ENCODE results near the gene PNPLA7. TPM values are rescaled to one million over a fixed set of nuclear protein-coding genes. Genes with fewer than 3 reads are reported as not detected.

Gene PNPLA7
- total and polyA plus RNA-seq, 2 of the 13 experiments (the other 11 are each of a cell fraction or from before 2014, with no cell fraction given), result 0.42 to 1.5 TPM

DNA sequence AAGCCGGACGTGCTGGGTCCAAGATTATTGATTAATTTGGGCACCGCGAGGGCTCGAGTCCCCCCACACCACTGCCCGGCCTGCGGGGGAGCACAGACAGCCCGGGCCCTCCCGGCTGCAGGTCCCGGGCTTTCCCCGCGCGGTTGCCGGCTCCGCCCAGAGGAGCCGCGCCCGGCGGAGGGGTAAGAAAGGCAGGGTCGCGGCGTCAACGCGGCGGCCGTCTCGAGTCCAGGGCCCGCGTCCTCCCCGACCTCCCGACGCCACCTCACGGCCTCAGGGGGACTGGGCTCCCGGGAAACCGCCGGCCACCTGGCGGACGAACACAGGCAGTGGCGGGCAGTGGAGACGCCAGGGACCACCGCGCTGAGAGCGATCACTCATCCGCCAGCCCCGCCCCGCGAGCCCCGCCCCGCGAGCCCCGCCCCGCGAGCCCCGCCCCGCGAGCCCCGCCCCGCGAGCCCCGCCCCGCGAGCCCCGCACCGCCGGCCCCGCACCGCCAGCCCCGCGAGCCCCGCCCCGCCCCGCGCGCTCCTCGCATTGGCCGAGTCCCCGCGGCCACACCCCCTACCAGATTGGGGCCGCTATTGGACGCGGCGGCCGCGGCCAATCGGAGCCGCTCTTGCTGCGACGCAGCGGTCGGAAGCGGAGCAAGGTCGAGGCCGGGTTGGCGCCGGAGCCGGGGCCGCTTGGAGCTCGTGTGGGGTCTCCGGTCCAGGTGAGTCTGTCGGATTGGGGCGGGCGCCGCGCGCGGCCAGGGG is 1.2 kb upstream of the PNPLA7 start, which contains the start of gene MRPL41 (continued):
- TF ChIP-seq LRRFIP1 (CRISPR knock-in tag; conservative IDR thresholded peaks at IDR 0.05) (no peak), SALL1 (CRISPR knock-in tag; IDR thresholded peaks at IDR 0.05) (no peak), CENPX (CRISPR knock-in tag; IDR thresholded peaks at IDR 0.05) (no peak)
- TF ChIP-seq, protein P1, sequence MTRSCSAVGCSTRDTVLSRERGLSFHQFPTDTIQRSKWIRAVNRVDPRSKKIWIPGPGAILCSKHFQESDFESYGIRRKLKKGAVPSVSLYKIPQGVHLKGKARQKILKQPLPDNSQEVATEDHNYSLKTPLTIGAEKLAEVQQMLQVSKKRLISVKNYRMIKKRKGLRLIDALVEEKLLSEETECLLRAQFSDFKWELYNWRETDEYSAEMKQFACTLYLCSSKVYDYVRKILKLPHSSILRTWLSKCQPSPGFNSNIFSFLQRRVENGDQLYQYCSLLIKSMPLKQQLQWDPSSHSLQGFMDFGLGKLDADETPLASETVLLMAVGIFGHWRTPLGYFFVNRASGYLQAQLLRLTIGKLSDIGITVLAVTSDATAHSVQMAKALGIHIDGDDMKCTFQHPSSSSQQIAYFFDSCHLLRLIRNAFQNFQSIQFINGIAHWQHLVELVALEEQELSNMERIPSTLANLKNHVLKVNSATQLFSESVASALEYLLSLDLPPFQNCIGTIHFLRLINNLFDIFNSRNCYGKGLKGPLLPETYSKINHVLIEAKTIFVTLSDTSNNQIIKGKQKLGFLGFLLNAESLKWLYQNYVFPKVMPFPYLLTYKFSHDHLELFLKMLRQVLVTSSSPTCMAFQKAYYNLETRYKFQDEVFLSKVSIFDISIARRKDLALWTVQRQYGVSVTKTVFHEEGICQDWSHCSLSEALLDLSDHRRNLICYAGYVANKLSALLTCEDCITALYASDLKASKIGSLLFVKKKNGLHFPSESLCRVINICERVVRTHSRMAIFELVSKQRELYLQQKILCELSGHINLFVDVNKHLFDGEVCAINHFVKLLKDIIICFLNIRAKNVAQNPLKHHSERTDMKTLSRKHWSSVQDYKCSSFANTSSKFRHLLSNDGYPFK (CRISPR knock-in tag; IDR thresholded peaks at IDR 0.05; ENCODE audit: borderline replicate concordance), result no peak; the same call in 1 of the 2 replicates
- TF ChIP-seq, protein P2, sequence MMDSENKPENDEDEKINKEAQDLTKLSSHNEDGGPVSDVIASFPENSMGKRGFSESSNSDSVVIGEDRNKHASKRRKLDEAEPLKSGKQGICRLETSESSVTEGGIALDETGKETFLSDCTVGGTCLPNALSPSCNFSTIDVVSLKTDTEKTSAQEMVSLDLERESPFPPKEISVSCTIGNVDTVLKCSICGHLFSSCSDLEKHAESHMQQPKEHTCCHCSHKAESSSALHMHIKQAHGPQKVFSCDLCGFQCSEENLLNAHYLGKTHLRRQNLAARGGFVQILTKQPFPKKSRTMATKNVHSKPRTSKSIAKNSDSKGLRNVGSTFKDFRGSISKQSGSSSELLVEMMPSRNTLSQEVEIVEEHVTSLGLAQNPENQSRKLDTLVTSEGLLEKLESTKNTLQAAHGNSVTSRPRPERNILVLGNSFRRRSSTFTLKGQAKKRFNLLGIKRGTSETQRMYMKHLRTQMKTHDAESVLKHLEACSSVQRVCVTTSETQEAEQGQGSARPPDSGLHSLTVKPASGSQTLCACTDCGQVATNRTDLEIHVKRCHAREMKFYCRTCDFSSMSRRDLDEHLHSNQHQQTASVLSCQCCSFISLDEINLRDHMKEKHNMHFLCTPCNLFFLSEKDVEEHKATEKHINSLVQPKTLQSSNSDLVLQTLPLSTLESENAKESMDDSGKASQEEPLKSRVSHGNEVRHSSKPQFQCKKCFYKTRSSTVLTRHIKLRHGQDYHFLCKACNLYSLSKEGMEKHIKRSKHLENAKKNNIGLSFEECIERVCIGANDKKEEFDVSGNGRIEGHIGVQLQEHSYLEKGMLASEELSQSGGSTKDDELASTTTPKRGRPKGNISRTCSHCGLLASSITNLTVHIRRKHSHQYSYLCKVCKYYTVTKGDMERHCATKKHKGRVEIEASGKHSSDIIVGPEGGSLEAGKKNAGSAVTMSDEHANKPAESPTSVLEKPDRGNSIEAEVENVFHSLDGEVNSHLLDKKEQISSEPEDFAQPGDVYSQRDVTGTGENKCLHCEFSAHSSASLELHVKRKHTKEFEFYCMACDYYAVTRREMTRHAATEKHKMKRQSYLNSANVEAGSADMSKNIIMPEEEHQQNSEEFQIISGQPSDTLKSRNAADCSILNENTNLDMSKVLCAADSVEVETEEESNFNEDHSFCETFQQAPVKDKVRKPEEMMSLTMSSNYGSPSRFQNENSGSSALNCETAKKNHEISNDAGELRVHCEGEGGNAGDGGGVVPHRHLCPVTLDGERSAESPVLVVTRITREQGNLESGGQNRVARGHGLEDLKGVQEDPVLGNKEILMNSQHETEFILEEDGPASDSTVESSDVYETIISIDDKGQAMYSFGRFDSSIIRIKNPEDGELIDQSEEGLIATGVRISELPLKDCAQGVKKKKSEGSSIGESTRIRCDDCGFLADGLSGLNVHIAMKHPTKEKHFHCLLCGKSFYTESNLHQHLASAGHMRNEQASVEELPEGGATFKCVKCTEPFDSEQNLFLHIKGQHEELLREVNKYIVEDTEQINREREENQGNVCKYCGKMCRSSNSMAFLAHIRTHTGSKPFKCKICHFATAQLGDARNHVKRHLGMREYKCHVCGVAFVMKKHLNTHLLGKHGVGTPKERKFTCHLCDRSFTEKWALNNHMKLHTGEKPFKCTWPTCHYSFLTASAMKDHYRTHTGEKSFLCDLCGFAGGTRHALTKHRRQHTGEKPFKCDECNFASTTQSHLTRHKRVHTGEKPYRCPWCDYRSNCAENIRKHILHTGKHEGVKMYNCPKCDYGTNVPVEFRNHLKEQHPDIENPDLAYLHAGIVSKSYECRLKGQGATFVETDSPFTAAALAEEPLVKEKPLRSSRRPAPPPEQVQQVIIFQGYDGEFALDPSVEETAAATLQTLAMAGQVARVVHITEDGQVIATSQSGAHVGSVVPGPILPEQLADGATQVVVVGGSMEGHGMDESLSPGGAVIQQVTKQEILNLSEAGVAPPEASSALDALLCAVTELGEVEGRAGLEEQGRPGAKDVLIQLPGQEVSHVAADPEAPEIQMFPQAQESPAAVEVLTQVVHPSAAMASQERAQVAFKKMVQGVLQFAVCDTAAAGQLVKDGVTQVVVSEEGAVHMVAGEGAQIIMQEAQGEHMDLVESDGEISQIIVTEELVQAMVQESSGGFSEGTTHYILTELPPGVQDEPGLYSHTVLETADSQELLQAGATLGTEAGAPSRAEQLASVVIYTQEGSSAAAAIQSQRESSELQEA (CRISPR knock-in tag; IDR thresholded peaks at IDR 0.05; ENCODE audit: not compliant biosample characterization), result no peak

All from HepG2 (cell line).